Neuronal stem cell (in vitro differentiated cells): ENCODE results near the gene MEGF6.
"Not testable (repeated sequence)": the region's sequence is repeated elsewhere in the genome, so short reads cannot be mapped to it uniquely, and the experiment has no call there.

Experiments
- DNase-seq: peaks from one replicate; pipeline ENCODE4 v3.0.0-alpha.2; 2013; ENCODE audit warnings: low spot score
- H2AFZ ChIP-seq: one replicate; pipeline ENCODE4 v1.6.1; 2013; ENCODE audit warnings: mild to moderate bottlenecking, low read length, inconsistent platforms
- H2AK5ac ChIP-seq: 2 replicates; pipeline ENCODE4 v1.6.1; 2013; ENCODE audit warnings: low read depth, mild to moderate bottlenecking, inconsistent platforms, low read length, moderate library complexity, mixed read lengths
- H2BK120ac ChIP-seq: 2 replicates; pipeline ENCODE4 v1.6.1; 2013; ENCODE audit warnings: low read depth, mild to moderate bottlenecking, inconsistent platforms, low read length, moderate library complexity, mixed read lengths
- H2BK12ac ChIP-seq: one replicate; pipeline ENCODE4 v1.6.1; 2013; ENCODE audit warnings: low read length, inconsistent platforms
- H2BK15ac ChIP-seq: 2 replicates; pipeline ENCODE4 v1.6.1; 2013; ENCODE audit warnings: mild to moderate bottlenecking, low read length, inconsistent platforms, mixed read lengths
- H2BK5ac ChIP-seq: one replicate; pipeline ENCODE4 v1.6.1; 2013; ENCODE audit warnings: inconsistent platforms, mild to moderate bottlenecking, low read length, moderate library complexity
- H3K14ac ChIP-seq: one replicate; pipeline ENCODE4 v1.6.1; 2013; ENCODE audit warnings: low read length, inconsistent platforms
- H3K18ac ChIP-seq: 2 replicates; pipeline ENCODE4 v1.6.1; 2013; ENCODE audit warnings: low read length, inconsistent platforms
- H3K23ac ChIP-seq: 2 replicates; pipeline ENCODE4 v1.6.1; 2013; ENCODE audit warnings: low read depth, mild to moderate bottlenecking, mixed read lengths, low read length, inconsistent platforms; ENCODE audit not compliant: poor library complexity
- H3K27ac ChIP-seq: replicated peaks from 3 replicates; pipeline ENCODE4 v1.5.1; 2013; ENCODE audit warnings: low read length, inconsistent platforms
- H3K27me3 ChIP-seq, 3 experiments: 2 replicates each; pipeline ENCODE4 v1.6.1; 2013; ENCODE audit warnings: low read length in 3 of 3, mild to moderate bottlenecking in 2 of 3, inconsistent platforms in 1 of 3, low read depth in 1 of 3, mixed read lengths in 1 of 3, moderate library complexity in 1 of 3; ENCODE audit not compliant: control insufficient read depth in 3 of 3, insufficient read depth in 3 of 3
- H3K36me3 ChIP-seq, 2 donors: replicated peaks in 1 of 2; 2 replicates each; pipeline ENCODE4 v1.6.1; 2013; ENCODE audit warnings: low read length in 2 of 2; ENCODE audit not compliant: control insufficient read depth in 2 of 2, insufficient read depth in 2 of 2
- H3K4ac ChIP-seq: 2 replicates; pipeline ENCODE4 v1.6.1; 2013; ENCODE audit warnings: inconsistent platforms, mild to moderate bottlenecking, low read length, moderate library complexity
- H3K4me1 ChIP-seq, 2 donors: 1 replicate in 1 of 2; 2 replicates in 1 of 2; pipeline ENCODE4 v1.6.1; 2013; ENCODE audit warnings: low read length in 2 of 2, low read depth in 1 of 2; ENCODE audit not compliant: control insufficient read depth in 2 of 2, insufficient read depth in 1 of 2
- H3K4me2 ChIP-seq: one replicate; pipeline ENCODE4 v1.6.1; 2013; ENCODE audit warnings: mild to moderate bottlenecking, low read length, inconsistent platforms; ENCODE audit not compliant: insufficient read depth, poor library complexity, severe bottlenecking
- H3K4me3 ChIP-seq, 2 donors: 2 replicates each; pipeline ENCODE4 v1.5.1; 2013; ENCODE audit warnings: low read length in 2 of 2, mild to moderate bottlenecking in 2 of 2, inconsistent platforms in 1 of 2, moderate library complexity in 1 of 2
- H3K79me1 ChIP-seq: one replicate; pipeline ENCODE4 v1.6.1; 2013; ENCODE audit warnings: low read depth, mild to moderate bottlenecking, inconsistent platforms, low read length, moderate library complexity
- H3K9ac ChIP-seq: one replicate; pipeline ENCODE4 v1.6.1; 2013; ENCODE audit warnings: mild to moderate bottlenecking, low read depth, low read length, inconsistent platforms; ENCODE audit not compliant: poor library complexity
- H3K9me3 ChIP-seq, 2 donors: replicated peaks in 1 of 2; 2 replicates each; pipeline versions ENCODE3 to v1.6.1; 2013; ENCODE audit warnings: low read length in 2 of 2, mild to moderate bottlenecking in 2 of 2, inconsistent platforms in 1 of 2, low read depth in 1 of 2, mixed read lengths in 1 of 2, moderate library complexity in 1 of 2; ENCODE audit not compliant: control insufficient read depth in 2 of 2, insufficient read depth in 1 of 2
- H4K8ac ChIP-seq: one replicate; pipeline ENCODE4 v1.6.1; 2013; ENCODE audit warnings: low read depth, mild to moderate bottlenecking, inconsistent platforms, low read length, moderate library complexity
- H4K91ac ChIP-seq: one replicate; pipeline ENCODE4 v1.6.1; 2013; ENCODE audit warnings: low read length, low read depth, mild to moderate bottlenecking, inconsistent platforms; ENCODE audit not compliant: poor library complexity
- WGBS, 2 donors: extraction: QIAGEN DNeasy Blood & Tissue Kit; methylation state at CpG; one replicate each; pipeline ENCODE4 v1.1.7; 2013; ENCODE audit warnings: missing lambda C conversion rate in 2 of 2, mixed read lengths in 1 of 2; ENCODE audit not compliant: insufficient read length in 2 of 2, insufficient replicate concordance in 1 of 2; ENCODE audit errors: extremely low coverage in 2 of 2; 5-methylcytosine and 5-hydroxymethylcytosine counted together

The MEGF6 gene

GRCh38 chr1:3585353-3585868, 25.9 kb downstream of the MEGF6 start:
- H3K27ac ChIP-seq: not testable (repeated sequence)

DNA sequence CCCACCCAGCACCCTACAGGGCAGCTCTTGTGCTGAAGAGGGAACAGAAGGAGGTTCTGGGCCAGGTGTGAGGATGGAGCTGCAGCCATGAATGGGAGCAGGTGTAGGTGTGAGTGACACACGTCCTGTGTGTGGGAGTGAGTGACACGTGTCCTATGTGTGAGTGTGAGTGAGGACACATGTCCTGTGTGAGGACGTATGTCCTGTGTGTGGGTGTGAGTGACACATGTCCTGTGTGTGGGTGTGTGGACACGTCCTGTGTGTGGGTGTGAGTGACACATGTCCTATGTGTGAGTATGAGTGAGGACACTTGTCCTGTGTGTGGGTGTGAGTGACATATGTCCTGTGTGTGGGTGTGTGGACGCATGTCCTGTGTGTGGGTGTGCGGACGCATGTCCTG, 26.4 kb downstream of the MEGF6 start:
- WGBS, 2 donors: no CpG with 5 or more reads among the region's 7 CpGs

More at GRCh38 chr1:3585353-3585868, 25.9 kb downstream of the MEGF6 start:
- no CpG with 5 or more reads among the region's 6 CpGs for WGBS, 2 donors
- DNase-seq, H2AFZ ChIP-seq, H4K8ac ChIP-seq, H3K14ac ChIP-seq, H3K9ac ChIP-seq, H3K27me3 ChIP-seq, H3K18ac ChIP-seq, H2BK120ac ChIP-seq, H3K4me2 ChIP-seq, H2AK5ac ChIP-seq, H2BK5ac ChIP-seq, H3K4me1 ChIP-seq, H2BK12ac ChIP-seq, H3K36me3 ChIP-seq, H3K23ac ChIP-seq, H3K4ac ChIP-seq, H4K91ac ChIP-seq, H2BK15ac ChIP-seq, H3K9me3 ChIP-seq: not testable (repeated sequence)
- Histone ChIP-seq H3K79me1 (peaks cover 11% of the 10 kb centered on the region), H3K4me3 (peak overlapping the region in 1 of 2 donors; percentile 62)

DNA sequence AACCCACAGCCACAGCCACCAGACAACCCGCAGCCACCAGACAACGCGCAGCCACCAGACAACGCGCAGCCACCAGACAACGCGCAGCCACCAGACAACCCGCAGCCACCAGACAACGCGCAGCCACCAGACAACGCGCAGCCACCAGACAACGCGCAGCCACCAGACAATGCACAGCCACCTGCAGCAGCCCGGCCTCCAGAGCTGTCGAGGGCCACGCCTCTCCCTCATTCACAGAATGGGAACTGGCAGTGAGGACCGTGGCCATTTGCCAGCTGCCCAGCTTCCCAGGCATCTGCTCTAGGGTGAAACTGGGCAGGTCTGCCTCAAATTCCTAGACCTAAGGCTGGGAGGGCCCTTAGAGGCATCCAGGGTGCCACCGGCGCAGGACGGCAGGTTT, 27.6 kb downstream of the MEGF6 start:
- not testable (repeated sequence) for H3K9ac ChIP-seq, H2BK120ac ChIP-seq, H3K4ac ChIP-seq, H3K9me3 ChIP-seq, H3K36me3 ChIP-seq, H3K27ac ChIP-seq, H2BK5ac ChIP-seq, H3K14ac ChIP-seq, H3K4me1 ChIP-seq, H3K23ac ChIP-seq, H3K27me3 ChIP-seq, H4K8ac ChIP-seq, H2BK15ac ChIP-seq, H2BK12ac ChIP-seq, H2AK5ac ChIP-seq, H2AFZ ChIP-seq, H4K91ac ChIP-seq, H3K4me2 ChIP-seq, DNase-seq
- no CpG with 5 or more reads among the region's 21 CpGs for WGBS, 2 donors
- H3K18ac ChIP-seq: peak overlapping the region; percentile 24
- H3K79me1 ChIP-seq: peaks cover 11% of the 10 kb centered on the region
- H3K4me3 ChIP-seq: peak overlapping the region in 1 of 2 donors; percentile 6

More for the DNA sequence above, 26.4 kb downstream of the MEGF6 start:
- no peak overlapping the region for H3K18ac ChIP-seq
- H3K14ac ChIP-seq: no peak overlapping the region
- H3K4me3 ChIP-seq: no peak overlapping the region
- no peak overlapping the region for H2BK12ac ChIP-seq
- no peak for DNase-seq
- H3K36me3 ChIP-seq: peaks cover 0 to 8% of the 10 kb centered on the region in 2 donors
- H4K8ac ChIP-seq: no peak overlapping the region
- no peak overlapping the region for H2BK120ac ChIP-seq
- H2AK5ac ChIP-seq: no peak overlapping the region
- H4K91ac ChIP-seq: no peak overlapping the region
- H3K9ac ChIP-seq: no peak overlapping the region
- no peak overlapping the region for H2BK5ac ChIP-seq
- H3K4me2 ChIP-seq: no peak overlapping the region
- peaks cover 11% of the 10 kb centered on the region for H3K79me1 ChIP-seq
- peaks cover 0 to 5% of the 10 kb centered on the region in 2 donors for H3K9me3 ChIP-seq
- no peak overlapping the region for H2BK15ac ChIP-seq
- no peak overlapping the region for H3K23ac ChIP-seq
- peaks cover 4 to 6% of the 10 kb centered on the region in 2 donors for H3K4me1 ChIP-seq
- H3K27me3 ChIP-seq: no peaks in the 10 kb centered on the region
- H3K27ac ChIP-seq: no peak overlapping the region
- no peak overlapping the region for H3K4ac ChIP-seq
- H2AFZ ChIP-seq: no peak overlapping the region

- H3K79me1 ChIP-seq: peaks cover 16% of the 10 kb centered on the region
- H4K91ac ChIP-seq: no peak overlapping the region
- no peak overlapping the region for H4K8ac ChIP-seq
- no peak overlapping the region for H3K27ac ChIP-seq
- no peak for DNase-seq
- H2BK120ac ChIP-seq: no peak overlapping the region
- no peak overlapping the region for H2BK5ac ChIP-seq
- H3K18ac ChIP-seq: peak overlapping the region; percentile 13
- H2BK12ac ChIP-seq: no peak overlapping the region
- H2AK5ac ChIP-seq: no peak overlapping the region
- H3K4me2 ChIP-seq: no peak overlapping the region
- peaks cover 0 to 8% of the 10 kb centered on the region in 2 donors for H3K36me3 ChIP-seq
- H3K23ac ChIP-seq: no peak overlapping the region
- H3K9me3 ChIP-seq: peaks cover 0 to 5% of the 10 kb centered on the region in 2 donors
- no peak overlapping the region for H2AFZ ChIP-seq
- no peak overlapping the region for H3K4me3 ChIP-seq
- H3K14ac ChIP-seq: peak overlapping the region; percentile 4
- WGBS, 2 donors: no CpG with 5 or more reads among the region's 16 CpGs
- no peak overlapping the region for H3K9ac ChIP-seq
- no peak overlapping the region for H3K4ac ChIP-seq
- H3K27me3 ChIP-seq: no peaks in the 10 kb centered on the region
- no peak overlapping the region for H2BK15ac ChIP-seq
- H3K4me1 ChIP-seq: peaks cover 0 to 6% of the 10 kb centered on the region in 2 donors
Observed at GRCh38 chr1:3581296-3582036, 29.8 kb downstream of the MEGF6 start.
